ENCODE data around the gene APBB2.

APBB2 gene

DNA sequence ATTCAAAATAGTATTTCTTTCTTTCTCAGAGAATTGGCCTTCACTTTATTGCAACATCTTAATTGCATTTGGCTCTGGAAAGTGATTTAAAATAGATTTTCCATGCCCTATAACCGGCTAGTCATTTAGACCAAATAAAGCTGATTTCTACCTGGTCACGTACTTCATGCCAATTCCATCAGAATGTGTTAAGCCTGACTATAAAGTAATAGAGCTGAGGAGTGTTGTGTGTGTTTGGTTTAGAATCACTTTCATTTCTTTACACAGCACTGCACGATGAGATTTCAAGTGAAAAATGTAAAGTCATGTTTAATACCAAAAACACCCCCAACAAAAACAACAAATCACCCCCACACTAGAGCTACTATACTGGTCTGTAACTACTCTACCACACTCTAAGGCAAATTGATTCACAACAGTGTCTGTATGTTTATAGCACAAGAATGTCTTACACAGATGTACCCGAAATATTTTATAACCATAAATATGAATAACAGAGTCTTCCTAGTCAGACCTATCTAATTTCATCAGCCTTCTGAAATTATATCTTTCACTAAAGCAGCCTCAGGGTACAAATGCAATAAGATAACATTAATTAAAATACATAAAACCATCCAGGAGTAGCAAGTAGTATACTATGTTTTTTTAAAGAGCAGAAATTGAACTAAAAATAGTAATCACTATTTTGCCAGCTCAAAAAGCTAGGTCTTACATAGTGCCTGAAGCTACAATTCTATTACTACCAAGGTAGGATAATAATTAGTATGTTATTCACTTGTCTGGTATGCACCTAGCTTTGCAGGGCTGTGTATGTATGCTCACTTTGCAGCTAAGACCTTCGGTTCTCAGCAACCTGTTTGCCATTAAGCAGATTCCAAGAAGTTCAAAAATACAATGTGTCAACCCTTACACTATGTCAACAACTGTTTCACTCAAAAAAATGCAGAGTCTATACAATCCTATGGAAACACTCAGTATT lies 28.4 kb downstream of the APBB2 start:
- DNase-seq, result no peak

DNA sequence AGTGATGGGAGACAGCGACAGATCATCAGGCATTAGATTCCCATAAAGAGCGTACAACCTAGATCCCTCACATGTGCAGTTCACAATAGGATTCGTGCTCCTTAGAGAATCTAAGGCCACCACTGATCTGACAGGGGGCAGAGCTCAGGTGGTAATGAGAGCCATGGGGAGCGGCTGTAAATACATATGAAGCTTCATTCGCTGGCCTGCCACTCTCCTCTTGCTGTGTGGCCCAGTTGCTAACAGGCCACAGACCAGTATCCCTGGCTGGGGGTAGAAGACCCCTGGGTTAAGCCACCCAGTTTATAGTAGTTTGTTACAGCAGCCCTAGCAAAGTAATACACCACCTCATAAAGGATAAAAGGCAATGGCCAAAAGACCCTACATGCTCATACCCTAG lies 30.3 kb downstream of the APBB2 start:
- no peak for DNase-seq

DNA sequence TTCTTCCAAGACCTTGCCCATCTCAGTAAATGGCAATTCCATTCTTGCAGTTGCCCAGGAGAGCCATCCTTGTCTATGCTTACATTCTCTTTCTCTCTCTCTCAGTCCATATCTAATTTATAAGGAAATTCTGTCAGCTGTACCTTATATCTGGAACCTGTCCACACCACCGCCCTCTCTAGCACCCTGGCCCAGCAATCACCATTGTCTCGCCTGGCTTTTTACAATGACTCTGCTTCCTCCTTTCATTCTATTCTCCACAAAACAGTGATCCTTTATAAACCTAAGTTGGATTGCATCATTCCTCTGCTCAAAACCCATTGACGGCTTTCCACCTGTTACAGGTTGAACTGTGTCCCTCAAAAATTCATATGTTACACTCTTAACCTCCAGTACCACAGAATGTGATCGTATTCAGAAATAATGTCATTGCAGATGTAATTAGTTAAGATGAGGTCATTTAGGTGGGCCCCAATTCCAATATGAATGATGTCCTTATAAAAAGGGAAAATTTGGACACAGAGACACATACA lies 31.3 kb downstream of the APBB2 start:
- DNase-seq, result no peak

- no peak for DNase-seq
Observed at GRCh38 chr4:41181037-41181436, 33.3 kb downstream of the APBB2 start.

- DNase-seq, result no peak
Observed at GRCh38 chr4:41179498-41180195, 34.7 kb downstream of the APBB2 start.

- no peak for DNase-seq
Observed at GRCh38 chr4:41178372-41179370, 35.7 kb downstream of the APBB2 start.

- no peak for DNase-seq
Observed at GRCh38 chr4:41177016-41177415, 37.3 kb downstream of the APBB2 start.

- no peak for DNase-seq
Observed at GRCh38 chr4:41176340-41176739, 38.0 kb downstream of the APBB2 start.

- DNase-seq, result no peak
Observed at GRCh38 chr4:41175794-41176193, 38.5 kb downstream of the APBB2 start.

GRCh38 chr4:41174444-41174843 lies 39.9 kb downstream of the APBB2 start:
- DNase-seq, result no peak

DNA sequence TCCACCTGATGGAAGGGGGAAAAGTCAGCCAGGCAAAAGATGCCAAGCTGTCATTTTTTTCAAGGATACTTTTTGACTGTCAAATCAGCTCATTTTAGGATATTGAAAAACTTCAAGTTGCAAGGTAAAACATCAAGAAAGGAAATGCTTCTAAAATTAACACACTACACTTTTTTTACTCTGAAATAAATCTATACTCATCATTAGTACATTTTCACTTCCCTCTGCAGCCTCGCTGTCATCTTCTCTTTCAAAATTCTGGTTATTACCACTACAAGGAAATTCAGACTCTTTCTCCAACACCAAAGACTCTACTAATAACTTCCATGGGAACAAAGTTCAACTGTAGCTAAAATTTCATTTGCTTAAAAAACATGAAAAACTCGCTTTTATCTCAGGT lies 41.6 kb downstream of the APBB2 start:
- DNase-seq, result no peak

DNA sequence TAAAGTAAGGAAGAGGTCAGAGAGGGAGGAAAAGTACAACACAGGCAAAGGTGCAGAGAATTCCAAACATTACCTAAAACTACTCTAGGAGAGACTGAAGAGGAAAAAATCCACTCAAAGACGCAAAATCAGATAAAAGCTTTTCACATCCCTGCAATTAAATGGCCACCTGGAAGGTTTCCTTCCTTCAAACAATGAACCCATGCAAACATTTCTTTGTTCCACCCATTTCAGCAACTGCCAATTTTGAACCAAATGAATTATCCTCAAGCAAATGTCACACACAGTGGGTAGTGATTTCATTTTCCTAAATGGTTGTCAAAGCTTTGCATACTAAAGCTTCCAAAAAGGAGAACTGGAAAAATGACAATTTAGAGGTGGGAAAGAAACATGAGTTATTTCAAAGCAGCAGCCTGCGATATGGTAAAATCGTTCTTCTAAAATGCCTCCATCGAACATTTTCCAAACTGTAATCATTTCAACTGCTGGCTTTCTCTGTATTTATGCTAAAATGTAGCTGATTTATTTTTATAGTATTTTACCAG lies 45.0 kb downstream of the APBB2 start:
- no peak for DNase-seq

DNA sequence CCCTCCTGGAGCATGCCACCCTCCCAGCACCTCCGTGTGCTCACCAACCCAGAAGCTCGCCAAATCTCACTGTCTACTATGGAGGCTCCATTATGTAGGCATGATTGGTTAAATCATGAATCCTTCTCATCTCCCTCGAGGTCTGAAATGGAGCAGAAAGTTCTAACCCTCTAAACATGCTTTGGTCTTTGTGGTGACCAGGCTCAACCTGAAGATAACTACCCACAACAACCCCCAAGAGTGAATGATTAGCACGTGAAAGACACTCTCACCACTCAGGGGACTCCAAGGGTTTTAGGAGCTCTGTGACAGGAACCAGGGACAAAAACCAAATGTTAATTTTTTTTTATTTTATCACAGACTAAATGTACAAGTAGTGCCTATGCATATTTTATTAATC lies 47.2 kb downstream of the APBB2 start:
- no peak for DNase-seq

DNA sequence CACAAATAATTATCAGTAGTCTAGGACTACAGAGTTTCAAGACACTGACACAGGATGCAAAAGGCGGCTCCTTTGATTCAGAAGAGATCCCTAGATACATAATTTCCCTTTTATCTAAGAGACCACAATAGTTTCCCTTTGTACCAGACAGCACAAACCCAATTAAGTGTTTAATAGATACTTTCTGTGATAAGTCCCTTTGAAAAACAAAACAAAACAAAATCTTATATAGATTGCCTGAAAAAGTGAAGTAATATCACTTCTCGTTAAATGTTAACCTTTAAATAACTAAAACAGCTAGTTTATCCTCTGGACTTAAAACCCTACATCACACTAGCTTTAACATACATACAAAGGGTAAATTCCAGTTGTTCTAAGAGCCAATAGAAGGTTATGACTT lies 49.9 kb downstream of the APBB2 start:
- no peak for DNase-seq

DNA sequence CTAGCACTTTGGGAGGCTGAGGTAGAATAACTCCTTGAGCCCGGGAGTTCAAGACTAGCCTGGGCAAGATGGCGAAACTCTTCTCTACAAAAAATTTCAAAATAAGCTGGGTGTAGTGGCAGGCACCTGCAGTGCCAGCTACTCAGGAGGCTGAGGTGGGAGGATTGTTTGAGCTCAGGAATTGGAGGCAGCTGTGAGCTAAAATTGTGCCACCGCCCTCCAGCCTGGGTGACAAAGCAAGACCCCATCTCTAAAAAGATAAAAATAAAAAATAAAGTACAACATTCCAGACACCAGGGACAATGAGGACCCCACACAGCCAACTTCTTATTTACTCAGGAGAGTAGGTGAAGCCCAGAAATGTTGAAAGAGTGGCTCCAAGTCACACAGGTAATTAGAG lies 53.0 kb downstream of the APBB2 start:
- no peak for DNase-seq

GRCh38 chr4:41160856-41161255 lies 53.5 kb downstream of the APBB2 start:
- no peak for DNase-seq

GRCh38 chr4:41160012-41160789 lies 54.1 kb downstream of the APBB2 start:
- DNase-seq, result no peak

GRCh38 chr4:41158756-41159155 lies 55.6 kb downstream of the APBB2 start:
- no peak for DNase-seq

- DNase-seq, result no peak
Observed at GRCh38 chr4:41158274-41158673, 56.1 kb downstream of the APBB2 start.

- DNase-seq, result no peak
Observed at GRCh38 chr4:41157009-41157408, 57.3 kb downstream of the APBB2 start.

DNA sequence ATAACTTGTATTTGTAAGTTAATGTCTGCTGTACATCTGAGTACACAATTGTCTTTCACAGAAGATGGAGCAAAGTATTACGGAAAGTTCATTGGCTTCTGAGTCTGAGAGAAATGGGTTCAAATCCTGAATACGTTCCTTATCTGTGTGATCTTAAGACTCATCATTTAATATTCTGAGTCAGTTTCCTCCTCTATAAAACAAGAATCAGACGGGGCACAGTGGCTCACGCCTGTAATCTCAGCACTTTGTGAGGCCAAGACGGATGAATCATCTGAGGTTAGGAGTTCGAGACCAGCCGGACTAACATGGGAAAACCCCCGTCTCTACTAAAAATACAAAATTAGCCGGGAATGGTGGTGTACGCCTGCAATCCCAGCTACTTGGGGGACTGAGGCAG lies 57.8 kb downstream of the APBB2 start:
- DNase-seq, result no peak

All from hematopoietic multipotent progenitor cell treated with erythropoietin and hydrocortisone succinate and interleukin-3 and kit ligand, for 8 days (in vitro differentiated cells).